SU-DHL-6 (cell line): ENCODE results near the gene SLC1A1.

Experiments
- H2AFZ ChIP-seq: fragments of 200-600 bp; sonication (generic); 2 replicates; pipeline ENCODE4 v1.6.1; 2014; ENCODE audit warnings: low read depth, mild to moderate bottlenecking, moderate library complexity, mixed read lengths, antibody characterized with exemption, low read length; ENCODE audit not compliant: severe bottlenecking
- H3F3A ChIP-seq: fragments of 200-600 bp; shearing (Covaris generic); 2 replicates; pipeline ENCODE4 v1.6.0; 2016; ENCODE audit warnings: antibody characterized with exemption, mild to moderate bottlenecking; ENCODE audit not compliant: insufficient read depth
- H3K27ac ChIP-seq: fragments of 200-600 bp; sonication (generic); 2 replicates; pipeline ENCODE4 v1.5.1; 2016; ENCODE audit warnings: low read depth, mild to moderate bottlenecking, low read length, moderate library complexity, mixed read lengths
- H3K27me3 ChIP-seq: fragments of 200-600 bp; sonication (generic), shearing (Covaris generic); 2 replicates; pipeline ENCODE4 v1.6.0; 2014; ENCODE audit warnings: mild to moderate bottlenecking, low read length
- H3K36me3 ChIP-seq: fragments of 200-600 bp; sonication (generic); 2 replicates; pipeline ENCODE4 v1.6.1; 2014; ENCODE audit warnings: mild to moderate bottlenecking, low read length, mixed read lengths
- H3K4me2 ChIP-seq: fragments of 300-600, 200-600 bp; shearing (Covaris generic), sonication (generic); 2 replicates; pipeline ENCODE4 v1.6.0; 2014; ENCODE audit warnings: low read length, low read depth, mild to moderate bottlenecking; ENCODE audit not compliant: poor library complexity, severe bottlenecking
- H3K4me3 ChIP-seq: fragments of 200-600 bp; sonication (generic); 2 replicates; pipeline ENCODE4 v1.5.1; 2014; ENCODE audit warnings: antibody characterized with exemption, low read length, mild to moderate bottlenecking, mixed read lengths; ENCODE audit not compliant: insufficient read depth, poor library complexity, severe bottlenecking
- H3K79me2 ChIP-seq: fragments of 200-600 bp; sonication (generic); 2 replicates; pipeline ENCODE4 v1.6.1; 2014; ENCODE audit warnings: mild to moderate bottlenecking, low read length, moderate library complexity; ENCODE audit not compliant: insufficient read depth
- H3K9ac ChIP-seq: fragments of 200-600 bp; sonication (generic); 2 replicates; pipeline ENCODE4 v1.7.0; 2014; ENCODE audit warnings: mild to moderate bottlenecking, low read length
- H3K9me2 ChIP-seq: fragments of 200-600 bp; sonication (generic); replicated peaks from 2 replicates; pipeline ENCODE4 v1.6.1; 2014; ENCODE audit warnings: low read length; ENCODE audit not compliant: insufficient read depth
- H3K9me3 ChIP-seq: fragments of 200-600 bp; sonication (generic); 2 replicates; pipeline ENCODE4 v1.6.1; 2014; ENCODE audit warnings: low read length, mixed read lengths; ENCODE audit not compliant: insufficient read depth
- H4K20me1 ChIP-seq: fragments of 200-600 bp; sonication (generic); 2 replicates; pipeline ENCODE4 v1.6.1; 2014; ENCODE audit warnings: low read depth, mild to moderate bottlenecking, antibody characterized with exemption, low read length, moderate library complexity, mixed read lengths
- CTCF ChIP-seq: fragments of 200-600 bp; sonication (generic); IDR thresholded peaks from one replicate; pipeline ENCODE4 v1.5.1; 2017; ENCODE audit warnings: antibody characterized with exemption, mild to moderate bottlenecking, low read length, moderate library complexity; ENCODE audit not compliant: insufficient read depth, poor library complexity, severe bottlenecking
- EZH2phosphoT487 ChIP-seq: fragments of 200-600 bp; sonication (generic), shearing (Covaris generic); conservative IDR thresholded peaks from 2 replicates; pipeline ENCODE4 v1.6.1; 2018; ENCODE audit warnings: mild to moderate bottlenecking, antibody characterized with exemption, low read length, moderate library complexity, mixed read lengths

SLC1A1 gene

GRCh38 chr9:4514252-4515128 lies 24.2 kb downstream of the SLC1A1 start:
- H3K27ac ChIP-seq = no peak overlapping the region
- H3K9me2 ChIP-seq = no peaks in the 10 kb centered on the region
- no peak overlapping the region for H2AFZ ChIP-seq
- H3K9ac ChIP-seq = no peak overlapping the region
- no peaks in the 10 kb centered on the region for H3K79me2 ChIP-seq
- H4K20me1 ChIP-seq = no peaks in the 10 kb centered on the region
- no peaks in the 10 kb centered on the region for H3F3A ChIP-seq
- H3K4me2 ChIP-seq = no peak overlapping the region
- no peaks in the 10 kb centered on the region for H3K36me3 ChIP-seq
- no peaks in the 10 kb centered on the region for H3K27me3 ChIP-seq
- no peak overlapping the region for H3K4me3 ChIP-seq
- TF ChIP-seq CTCF (no peak), EZH2phosphoT487 (no peak)
- no peaks in the 10 kb centered on the region for H3K9me3 ChIP-seq

GRCh38 chr9:4515958-4516375 lies 25.7 kb downstream of the SLC1A1 start:
- no peak overlapping the region for H3K9ac ChIP-seq
- H2AFZ ChIP-seq = no peak overlapping the region
- H4K20me1 ChIP-seq = no peaks in the 10 kb centered on the region
- H3F3A ChIP-seq = no peaks in the 10 kb centered on the region
- no peak overlapping the region for H3K4me2 ChIP-seq
- no peaks in the 10 kb centered on the region for H3K9me3 ChIP-seq
- no peaks in the 10 kb centered on the region for H3K79me2 ChIP-seq
- H3K9me2 ChIP-seq = no peaks in the 10 kb centered on the region
- H3K4me3 ChIP-seq = no peak overlapping the region
- no peaks in the 10 kb centered on the region for H3K27me3 ChIP-seq
- no peaks in the 10 kb centered on the region for H3K36me3 ChIP-seq
- TF ChIP-seq CTCF (no peak), EZH2phosphoT487 (no peak)
- no peak overlapping the region for H3K27ac ChIP-seq

- no peaks in the 10 kb centered on the region for H3K36me3 ChIP-seq
- no peaks in the 10 kb centered on the region for H3K27me3 ChIP-seq
- H3K27ac ChIP-seq = no peak overlapping the region
- no peaks in the 10 kb centered on the region for H3F3A ChIP-seq
- H3K9me2 ChIP-seq = no peaks in the 10 kb centered on the region
- H3K79me2 ChIP-seq = no peaks in the 10 kb centered on the region
- no peak overlapping the region for H3K4me3 ChIP-seq
- no peak overlapping the region for H3K9ac ChIP-seq
- H3K4me2 ChIP-seq = no peak overlapping the region
- TF ChIP-seq CTCF = no peak
- no peak for TF ChIP-seq EZH2phosphoT487
- no peaks in the 10 kb centered on the region for H4K20me1 ChIP-seq
- H2AFZ ChIP-seq = no peak overlapping the region
- H3K9me3 ChIP-seq = no peaks in the 10 kb centered on the region
Observed at GRCh38 chr9:4517274-4517673, 27.0 kb downstream of the SLC1A1 start.
